ENCODE data around the gene SPTBN1. TPM values are rescaled to one million over a fixed set of nuclear protein-coding genes. Genes with fewer than 3 reads are reported as not detected.

SPTBN1 gene
- polyA plus RNA-seq, 1 experiment: 56.6 TPM

- Histone ChIP-seq H3K4me3 (ENCODE audit: low read depth, low read length) (no peak overlapping the region), H3K27ac (ENCODE audit: low read depth, low read length) (no peak overlapping the region), H3K27me3 (ENCODE audit: control insufficient read depth, insufficient read depth, low read length) (peaks cover 13% of the 10 kb centered on the region), H3K9me3 (ENCODE audit: control insufficient read depth, insufficient read depth, low read length) (no peaks in the 10 kb centered on the region)
- ChIA-PET POLR2A (no interaction called here), CTCF (interaction anchor here (1.8 kb wide), 1 partner anchor 12 kb away, joined by 4 read pairs; no protein-coding TSS in a partner anchor)
- DNase-seq (ENCODE audit: low read depth, low spot score): no peak
- TF ChIP-seq, protein P1, sequence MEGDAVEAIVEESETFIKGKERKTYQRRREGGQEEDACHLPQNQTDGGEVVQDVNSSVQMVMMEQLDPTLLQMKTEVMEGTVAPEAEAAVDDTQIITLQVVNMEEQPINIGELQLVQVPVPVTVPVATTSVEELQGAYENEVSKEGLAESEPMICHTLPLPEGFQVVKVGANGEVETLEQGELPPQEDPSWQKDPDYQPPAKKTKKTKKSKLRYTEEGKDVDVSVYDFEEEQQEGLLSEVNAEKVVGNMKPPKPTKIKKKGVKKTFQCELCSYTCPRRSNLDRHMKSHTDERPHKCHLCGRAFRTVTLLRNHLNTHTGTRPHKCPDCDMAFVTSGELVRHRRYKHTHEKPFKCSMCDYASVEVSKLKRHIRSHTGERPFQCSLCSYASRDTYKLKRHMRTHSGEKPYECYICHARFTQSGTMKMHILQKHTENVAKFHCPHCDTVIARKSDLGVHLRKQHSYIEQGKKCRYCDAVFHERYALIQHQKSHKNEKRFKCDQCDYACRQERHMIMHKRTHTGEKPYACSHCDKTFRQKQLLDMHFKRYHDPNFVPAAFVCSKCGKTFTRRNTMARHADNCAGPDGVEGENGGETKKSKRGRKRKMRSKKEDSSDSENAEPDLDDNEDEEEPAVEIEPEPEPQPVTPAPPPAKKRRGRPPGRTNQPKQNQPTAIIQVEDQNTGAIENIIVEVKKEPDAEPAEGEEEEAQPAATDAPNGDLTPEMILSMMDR (IDR thresholded peaks at IDR 0.05; ENCODE audit: low read depth, low read length): no peak
Measured at GRCh38 chr2:54716375-54716774, 260.2 kb downstream of the SPTBN1 start.

DNA sequence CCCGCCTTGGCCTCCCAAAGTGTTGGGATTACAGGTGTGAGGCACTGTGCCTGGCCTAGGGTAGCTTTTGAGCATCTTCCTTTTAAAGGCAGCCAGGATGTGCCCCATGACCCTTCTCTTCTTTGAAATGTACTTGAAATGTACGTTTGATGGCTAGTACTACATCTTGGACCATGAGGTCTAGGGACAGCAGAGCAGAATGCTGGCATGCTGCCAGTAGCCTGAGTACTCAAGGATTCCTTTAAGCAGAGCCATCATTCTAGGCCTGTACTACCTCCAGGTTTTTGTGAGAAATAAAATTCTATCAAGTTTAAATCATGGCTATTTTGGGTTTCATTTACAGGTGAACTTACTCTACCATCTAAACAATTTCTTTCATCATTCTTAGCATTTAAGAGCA is 264.4 kb downstream of the SPTBN1 start:
- POLR2A ChIA-PET: no interaction called here
- no peak for DNase-seq (ENCODE audit: low read depth, low spot score)
- CTCF ChIA-PET: no interaction called here

More for the DNA sequence above, 264.4 kb downstream of the SPTBN1 start:
- TF ChIP-seq, protein P1 (IDR thresholded peaks at IDR 0.05; ENCODE audit: low read depth, low read length): no peak
- Histone ChIP-seq H3K4me3 (ENCODE audit: low read depth, low read length) (no peak overlapping the region), H3K27ac (ENCODE audit: low read depth, low read length) (no peak overlapping the region), H3K9me3 (ENCODE audit: control insufficient read depth, insufficient read depth, low read length) (no peaks in the 10 kb centered on the region), H3K27me3 (ENCODE audit: control insufficient read depth, insufficient read depth, low read length) (peaks cover 20% of the 10 kb centered on the region)

Other genes starting within 250 kb of the SPTBN1 start
- not detected in 2 replicates for gene TSPYL6, start 200.1 kb upstream of the SPTBN1 start, polyA plus RNA-seq (2011; rRNA removed)